Ishikawa (cell line): Measurements from ENCODE around the gene PNPLA3.

ENCODE experiments used
- CEBPB ChIP-seq: IDR thresholded peaks from 2 replicates; pipeline ENCODE4 v1.6.1; 2012
- CREB1 ChIP-seq: IDR thresholded peaks from 2 replicates; pipeline ENCODE4 v1.6.1; 2012; ENCODE audit warnings: low read depth
- EGR1 ChIP-seq: IDR thresholded peaks from 2 replicates; pipeline ENCODE4 v1.6.1; 2012
- EP300 ChIP-seq: IDR thresholded peaks from 2 replicates; pipeline ENCODE4 v1.6.1; 2012; ENCODE audit warnings: borderline replicate concordance
- FOXM1 ChIP-seq: IDR thresholded peaks from 2 replicates; pipeline ENCODE4 v1.6.1; 2012; ENCODE audit warnings: low read depth, borderline replicate concordance
- NFIC ChIP-seq: IDR thresholded peaks from 2 replicates; pipeline ENCODE4 v1.6.1; 2012
- RAD21 ChIP-seq: IDR thresholded peaks from 2 replicates; pipeline ENCODE4 v1.6.1; 2012; ENCODE audit warnings: low read depth
- TEAD4 ChIP-seq: IDR thresholded peaks from 2 replicates; pipeline ENCODE4 v1.6.1; 2012
- USF1 ChIP-seq: IDR thresholded peaks from 2 replicates; pipeline ENCODE4 v1.6.1; 2012
- YY1 ChIP-seq: IDR thresholded peaks from 2 replicates; pipeline ENCODE4 v1.6.1; 2012; ENCODE audit warnings: low read depth
- ZBTB7A ChIP-seq: IDR thresholded peaks from 2 replicates; pipeline ENCODE4 v1.6.1; 2012; ENCODE audit warnings: low read depth
- TF ChIP-seq, protein P1 (sequence below): IDR thresholded peaks from 2 replicates; pipeline ENCODE4 v1.6.1; 2012
- TF ChIP-seq, protein P2 (sequence below): IDR thresholded peaks from 2 replicates; pipeline ENCODE4 v1.6.1; 2012; ENCODE audit warnings: low read depth, mild to moderate bottlenecking

The PNPLA3 gene

GRCh38 chr22:43911351-43911750 lies 12.3 kb upstream of the PNPLA3 start:
- TF ChIP-seq RAD21 (no peak), CREB1 (no peak), EP300 (no peak), FOXM1 (no peak)
- TF ChIP-seq, protein P1, sequence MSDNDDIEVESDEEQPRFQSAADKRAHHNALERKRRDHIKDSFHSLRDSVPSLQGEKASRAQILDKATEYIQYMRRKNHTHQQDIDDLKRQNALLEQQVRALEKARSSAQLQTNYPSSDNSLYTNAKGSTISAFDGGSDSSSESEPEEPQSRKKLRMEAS, result no peak

GRCh38 chr22:43917521-43917920 lies 6.1 kb upstream of the PNPLA3 start:
- TF ChIP-seq CEBPB (no peak), CREB1 (no peak)

DNA sequence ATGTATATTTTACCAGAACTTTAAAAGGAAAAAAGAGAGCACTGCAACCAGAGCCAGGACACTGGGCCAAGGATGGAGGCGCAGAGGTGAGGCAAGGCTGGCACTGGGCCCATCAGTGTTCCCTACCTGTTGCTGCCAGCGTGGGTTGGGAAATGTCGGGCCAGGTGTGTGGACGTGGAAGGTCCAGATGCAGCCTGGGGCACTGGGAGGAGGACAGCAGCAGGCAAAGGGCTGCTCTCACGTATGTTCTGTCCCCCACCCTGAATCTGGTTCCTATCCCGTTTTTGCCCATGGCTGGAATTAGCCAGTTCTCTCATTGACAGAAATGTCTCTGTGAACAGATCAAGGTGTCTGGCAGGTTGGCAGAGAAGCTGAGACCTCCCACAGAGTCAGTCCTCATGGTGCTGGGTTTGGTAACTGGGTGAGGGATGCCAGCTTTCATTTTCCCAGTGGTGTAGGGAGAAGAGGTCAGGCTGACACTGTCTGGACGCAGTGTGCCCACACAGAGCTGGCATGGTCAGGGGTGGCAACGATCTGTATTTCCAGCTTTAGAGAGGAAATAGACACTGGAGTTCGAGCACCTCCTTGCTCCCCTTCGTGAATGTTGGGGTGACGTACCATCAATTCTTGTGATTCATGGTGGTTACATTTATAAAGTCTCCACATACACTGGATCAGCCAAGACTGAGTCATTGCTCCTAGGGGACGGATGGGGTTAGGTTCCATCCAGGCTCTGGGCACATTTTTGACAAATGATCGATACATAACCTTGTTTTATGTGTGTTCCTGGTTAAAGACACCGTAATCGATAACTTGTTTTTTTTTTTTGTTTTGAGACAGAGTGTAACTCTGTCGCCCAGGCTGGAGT lies 4.3 kb upstream of the PNPLA3 start:
- TF ChIP-seq RAD21 (no peak), NFIC (no peak), ZBTB7A (no peak), TEAD4 (no peak), CREB1 (no peak), YY1 (no peak), CEBPB (no peak), EGR1 (no peak)
- TF ChIP-seq, protein P1, result no peak

- TF ChIP-seq EP300 (no peak), FOXM1 (no peak), ZBTB7A (no peak), CEBPB (no peak), CREB1 (no peak), NFIC (no peak)
- TF ChIP-seq, protein P2, sequence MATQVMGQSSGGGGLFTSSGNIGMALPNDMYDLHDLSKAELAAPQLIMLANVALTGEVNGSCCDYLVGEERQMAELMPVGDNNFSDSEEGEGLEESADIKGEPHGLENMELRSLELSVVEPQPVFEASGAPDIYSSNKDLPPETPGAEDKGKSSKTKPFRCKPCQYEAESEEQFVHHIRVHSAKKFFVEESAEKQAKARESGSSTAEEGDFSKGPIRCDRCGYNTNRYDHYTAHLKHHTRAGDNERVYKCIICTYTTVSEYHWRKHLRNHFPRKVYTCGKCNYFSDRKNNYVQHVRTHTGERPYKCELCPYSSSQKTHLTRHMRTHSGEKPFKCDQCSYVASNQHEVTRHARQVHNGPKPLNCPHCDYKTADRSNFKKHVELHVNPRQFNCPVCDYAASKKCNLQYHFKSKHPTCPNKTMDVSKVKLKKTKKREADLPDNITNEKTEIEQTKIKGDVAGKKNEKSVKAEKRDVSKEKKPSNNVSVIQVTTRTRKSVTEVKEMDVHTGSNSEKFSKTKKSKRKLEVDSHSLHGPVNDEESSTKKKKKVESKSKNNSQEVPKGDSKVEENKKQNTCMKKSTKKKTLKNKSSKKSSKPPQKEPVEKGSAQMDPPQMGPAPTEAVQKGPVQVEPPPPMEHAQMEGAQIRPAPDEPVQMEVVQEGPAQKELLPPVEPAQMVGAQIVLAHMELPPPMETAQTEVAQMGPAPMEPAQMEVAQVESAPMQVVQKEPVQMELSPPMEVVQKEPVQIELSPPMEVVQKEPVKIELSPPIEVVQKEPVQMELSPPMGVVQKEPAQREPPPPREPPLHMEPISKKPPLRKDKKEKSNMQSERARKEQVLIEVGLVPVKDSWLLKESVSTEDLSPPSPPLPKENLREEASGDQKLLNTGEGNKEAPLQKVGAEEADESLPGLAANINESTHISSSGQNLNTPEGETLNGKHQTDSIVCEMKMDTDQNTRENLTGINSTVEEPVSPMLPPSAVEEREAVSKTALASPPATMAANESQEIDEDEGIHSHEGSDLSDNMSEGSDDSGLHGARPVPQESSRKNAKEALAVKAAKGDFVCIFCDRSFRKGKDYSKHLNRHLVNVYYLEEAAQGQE, result no peak
Measured at GRCh38 chr22:43921370-43921769, 2.2 kb upstream of the PNPLA3 start.

GRCh38 chr22:43922123-43922522 lies 1.5 kb upstream of the PNPLA3 start:
- no peak for TF ChIP-seq ZBTB7A
- TF ChIP-seq EP300, result no peak
- no peak for TF ChIP-seq EGR1
- no peak for TF ChIP-seq TEAD4
- TF ChIP-seq, protein P1, result no peak
- TF ChIP-seq YY1, result no peak
- no peak for TF ChIP-seq RAD21
- no peak for TF ChIP-seq NFIC

DNA sequence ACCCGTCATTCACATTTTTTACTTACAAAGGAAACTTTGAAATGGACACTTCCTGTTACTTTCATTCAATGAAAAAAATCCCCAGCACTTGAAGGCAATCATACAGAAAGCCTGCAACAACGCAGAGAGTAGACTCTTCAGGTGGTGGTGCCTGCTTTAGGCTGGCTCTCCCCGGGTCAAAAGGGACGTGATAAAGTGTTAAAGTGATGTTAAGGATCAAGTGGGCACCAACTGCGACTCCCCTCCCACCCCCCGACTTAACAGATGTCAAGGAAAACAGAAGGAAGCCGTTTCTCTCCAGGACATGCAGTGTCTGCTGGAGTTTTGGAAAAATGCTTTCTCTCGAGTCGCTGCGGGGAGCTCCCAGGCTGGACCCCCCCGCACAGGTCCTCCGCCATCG lies 414 bp upstream of the PNPLA3 start:
- TF ChIP-seq NFIC (no peak), TEAD4 (no peak), CEBPB (no peak), EGR1 (no peak), CREB1 (no peak), ZBTB7A (no peak), RAD21 (no peak), USF1 (no peak), FOXM1 (no peak)
- TF ChIP-seq, protein P2, result no peak

GRCh38 chr22:43924877-43925276 lies 1.3 kb downstream of the PNPLA3 start:
- no peak for TF ChIP-seq EGR1
- TF ChIP-seq, protein P2, result no peak
- no peak for TF ChIP-seq TEAD4
- no peak for TF ChIP-seq EP300
- TF ChIP-seq RAD21, result no peak
